A172 (cell line): ENCODE measurements around the gene RASGEF1B. TPM values are rescaled to one million over a fixed set of nuclear protein-coding genes. Genes with fewer than 3 reads are reported as not detected.

Source experiments
- DNase-seq: peaks from one replicate; pipeline ENCODE4 v3.0.0-alpha.2; 2015; ENCODE audit warnings: low spot score
- total RNA-seq: library from RNA; depleted of rRNA; stranded (reverse); fragments of >200 nt; shearing (Covaris generic); gene quantifications from 2 replicates; pipeline ENCODE4 v1.2.3, GENCODE V29; 2014; rRNA removed

Gene RASGEF1B
- not detected in 2 replicates for total RNA-seq

DNA sequence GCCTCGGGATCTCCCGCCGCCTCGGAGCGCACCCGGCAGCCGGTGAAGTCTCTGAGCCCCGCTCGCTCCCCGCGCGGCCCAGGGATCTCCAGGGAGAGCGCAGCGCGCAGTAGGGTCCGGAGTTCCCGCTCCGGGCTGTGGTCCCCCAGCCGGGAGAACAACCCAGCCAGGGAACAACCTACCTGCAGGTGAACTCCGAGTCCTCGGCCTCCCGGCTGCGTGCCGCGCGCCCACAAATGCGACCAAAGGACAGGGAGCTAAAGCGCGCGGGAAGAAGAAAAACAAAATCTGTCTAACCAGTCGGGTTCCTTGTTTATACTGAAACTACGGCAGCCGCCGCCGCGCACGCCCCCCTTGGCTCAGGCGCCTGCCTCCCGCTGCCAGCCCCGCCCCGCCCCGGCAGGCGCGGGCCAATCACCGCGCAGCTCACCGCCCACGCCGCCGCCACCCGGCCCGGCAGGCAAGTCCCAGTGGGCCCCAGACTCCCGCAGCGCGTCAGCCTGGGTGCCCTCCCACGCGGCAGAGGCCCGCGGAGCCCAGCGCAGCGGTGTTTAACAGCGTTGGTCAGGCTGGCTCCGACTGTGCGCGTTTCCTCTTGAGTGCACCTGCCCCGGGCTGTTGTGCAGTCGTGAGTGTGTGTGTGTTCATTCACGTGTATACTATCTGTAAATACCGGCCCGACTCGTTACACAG lies at the start of gene RASGEF1B:
Gene RASGEF1B, minus strand, starts transcription at position 320 of the 693 bp plus-strand sequence. CDS start 12,399 bp downstream, outside the sequence.
- no peak for DNase-seq

- DNase-seq, result no peak
Observed at GRCh38 chr4:81519856-81520255, 48.1 kb upstream of the RASGEF1B start.

- no peak for DNase-seq
Observed at GRCh38 chr4:81519427-81519773, 47.7 kb upstream of the RASGEF1B start.

- DNase-seq, result no peak
Observed at GRCh38 chr4:81518762-81519426, 47.2 kb upstream of the RASGEF1B start.

- DNase-seq, result no peak
Observed at GRCh38 chr4:81516241-81516640, 44.5 kb upstream of the RASGEF1B start.

DNA sequence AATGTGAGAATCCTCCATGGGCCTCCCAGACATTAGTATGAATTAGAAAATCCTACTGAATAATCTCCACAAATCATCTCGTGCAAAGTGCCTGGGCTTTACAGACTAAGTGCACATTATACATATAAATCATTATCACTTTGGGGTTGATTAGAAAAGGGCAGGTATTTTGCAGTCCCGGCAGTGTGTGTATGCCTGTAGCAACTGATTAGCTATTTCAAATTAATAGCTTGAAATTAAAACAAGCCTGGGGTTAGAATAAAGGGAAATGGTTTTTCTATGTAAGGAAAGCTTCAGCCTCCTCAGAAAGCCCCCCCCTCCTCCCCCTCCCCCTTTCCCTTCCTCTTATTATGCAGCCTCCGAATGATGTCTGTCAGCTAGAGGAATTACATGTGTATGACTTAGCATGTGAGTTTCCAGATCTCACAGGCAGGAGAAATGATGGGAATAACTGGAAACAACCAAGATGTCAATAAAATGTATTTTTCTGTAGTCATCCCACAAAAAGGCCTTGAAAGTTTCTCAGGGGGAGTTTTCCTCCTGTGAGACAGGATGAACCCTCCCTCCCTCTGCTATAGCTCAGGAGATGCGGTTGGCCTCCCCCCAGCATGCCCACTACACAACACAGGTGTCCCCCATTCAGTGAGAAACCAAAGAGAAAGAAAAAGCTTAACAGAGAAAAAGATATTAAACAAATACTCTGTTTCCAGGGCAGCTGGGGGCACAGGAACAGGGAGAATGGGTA lies 41.2 kb upstream of the RASGEF1B start:
- DNase-seq, result no peak

DNA sequence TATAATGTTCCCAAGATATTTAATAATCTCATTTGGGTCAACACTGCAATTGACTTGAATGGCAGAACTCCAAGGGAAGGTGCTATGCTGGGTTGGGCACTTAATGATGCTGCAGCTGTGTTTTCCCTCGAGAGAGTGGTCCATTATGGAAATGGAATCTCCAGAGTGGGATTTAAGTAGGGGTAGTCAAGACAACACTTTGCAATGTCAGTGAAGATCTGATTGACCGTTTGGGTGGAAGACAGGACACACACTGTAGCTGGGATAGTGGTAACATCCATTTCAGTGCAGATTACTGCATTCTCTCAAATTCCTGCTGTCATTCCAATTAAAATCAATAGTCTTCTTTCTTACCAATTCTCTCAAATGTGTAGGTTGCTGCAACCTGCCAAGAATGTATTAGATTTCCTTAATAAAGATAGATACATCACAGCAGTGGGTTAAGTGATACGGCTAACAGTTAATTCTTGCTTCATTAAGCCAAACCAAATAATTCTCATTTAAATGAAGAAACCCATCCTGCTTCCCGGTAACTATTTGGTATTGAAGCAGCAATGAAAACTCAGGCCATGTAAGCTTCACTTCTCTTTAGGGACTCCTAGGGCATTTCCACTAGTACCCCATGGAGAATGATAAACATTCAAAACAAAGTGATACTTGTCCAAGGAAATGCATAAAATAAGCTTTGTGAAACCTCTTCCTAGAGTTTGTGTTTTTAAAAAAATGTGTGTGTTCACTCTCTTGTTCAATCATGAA lies 40.5 kb upstream of the RASGEF1B start:
- DNase-seq, result no peak

DNA sequence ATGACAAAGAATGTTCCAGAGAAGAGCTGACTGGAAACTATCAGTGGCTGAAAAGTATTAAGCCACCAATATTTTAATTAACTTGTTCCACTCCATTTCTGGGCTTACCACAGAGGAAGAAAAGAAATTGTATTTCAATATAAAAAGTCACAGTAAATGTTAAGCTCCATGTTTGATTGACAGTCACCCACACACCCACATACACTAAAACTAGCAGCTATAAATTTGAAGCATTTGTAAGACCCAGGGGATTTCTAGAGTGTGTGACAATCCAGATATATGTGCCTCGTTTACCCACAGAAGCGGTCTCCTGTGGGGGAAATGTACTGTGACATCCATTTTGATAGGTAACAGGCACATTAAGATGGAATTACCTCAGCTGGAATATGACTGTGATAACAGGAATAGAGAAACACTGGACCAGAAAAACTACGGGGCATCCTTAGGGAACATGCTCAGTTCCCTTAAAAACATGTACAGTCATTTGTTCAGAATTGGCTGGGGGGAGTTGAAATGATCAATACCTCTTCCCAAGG lies 39.0 kb upstream of the RASGEF1B start:
- no peak for DNase-seq

- no peak for DNase-seq
Observed at GRCh38 chr4:81509822-81510221, 38.1 kb upstream of the RASGEF1B start.

DNA sequence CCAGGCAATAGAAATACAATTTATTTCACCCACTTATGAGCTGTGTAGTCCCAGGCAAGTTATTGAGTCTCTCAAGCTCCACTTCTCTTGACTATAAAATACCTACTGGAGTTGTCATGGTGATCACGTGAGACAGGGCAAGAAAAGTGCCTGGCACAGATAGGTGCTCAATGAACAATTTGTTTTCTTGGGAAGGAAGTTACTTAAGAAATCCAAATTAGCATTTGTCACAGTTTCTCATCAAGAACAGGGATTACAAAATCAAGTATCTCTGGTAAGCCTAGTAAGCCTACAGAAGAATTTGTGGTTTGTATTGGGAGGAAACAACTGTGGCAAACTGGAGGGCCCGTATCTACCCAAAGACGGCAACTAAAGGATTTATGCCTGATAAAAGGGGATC lies 37.5 kb upstream of the RASGEF1B start:
- DNase-seq, result no peak

DNA sequence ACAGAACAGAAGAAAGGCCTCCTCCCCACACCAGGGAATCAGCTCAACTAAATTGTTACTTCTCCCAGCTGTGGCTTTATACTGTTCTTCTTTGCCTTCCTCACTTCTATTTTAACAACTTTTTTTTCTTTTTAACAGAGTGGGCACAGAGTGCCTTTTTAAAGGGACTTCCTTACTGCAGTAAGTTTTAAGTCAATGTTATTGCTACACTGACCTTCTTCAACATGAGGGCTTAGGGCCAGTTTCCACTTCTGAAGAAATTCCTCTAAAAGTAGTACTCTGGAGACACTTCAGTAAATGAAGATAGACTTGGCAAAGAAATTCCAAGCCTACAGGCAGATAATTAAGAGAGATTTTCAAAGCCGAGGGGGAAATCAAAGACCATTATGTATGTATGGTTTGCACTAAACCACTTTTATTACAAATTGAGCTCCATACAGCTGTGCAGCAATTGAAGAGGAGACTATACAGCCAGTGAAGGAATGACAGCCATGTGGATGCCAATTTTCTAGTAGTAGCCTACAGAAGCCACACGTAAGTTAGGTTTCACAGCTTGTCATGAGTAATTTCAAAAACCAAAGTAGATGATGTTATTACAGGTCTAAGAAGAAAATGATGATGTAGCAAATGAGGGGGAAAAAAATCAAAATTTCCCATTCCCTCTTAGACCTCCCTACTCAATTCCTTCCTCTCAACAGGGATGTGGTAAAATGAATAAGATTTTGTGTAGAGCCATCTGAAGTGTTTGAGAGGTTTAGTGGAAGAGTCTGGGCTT lies 36.9 kb upstream of the RASGEF1B start:
- no peak for DNase-seq

DNA sequence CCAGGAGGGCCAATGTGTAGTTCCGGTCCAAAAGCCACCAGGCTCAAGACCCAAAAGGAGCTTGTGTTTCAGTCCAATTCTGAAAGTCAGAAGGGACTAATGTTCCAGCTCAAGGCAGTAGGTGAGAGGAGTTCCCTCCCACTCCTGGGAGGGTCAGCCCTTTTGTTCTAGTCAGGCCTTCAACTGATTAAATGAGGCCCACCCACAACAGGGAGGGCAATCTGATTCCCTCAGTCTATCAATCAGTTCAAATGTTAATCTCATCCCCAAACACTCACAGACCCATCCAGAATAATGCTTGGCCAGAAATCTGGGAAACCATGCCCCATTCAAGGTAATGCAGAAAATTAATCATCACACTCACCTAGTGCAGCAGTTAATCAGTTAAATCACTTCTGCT lies 35.8 kb upstream of the RASGEF1B start:
- no peak for DNase-seq

DNA sequence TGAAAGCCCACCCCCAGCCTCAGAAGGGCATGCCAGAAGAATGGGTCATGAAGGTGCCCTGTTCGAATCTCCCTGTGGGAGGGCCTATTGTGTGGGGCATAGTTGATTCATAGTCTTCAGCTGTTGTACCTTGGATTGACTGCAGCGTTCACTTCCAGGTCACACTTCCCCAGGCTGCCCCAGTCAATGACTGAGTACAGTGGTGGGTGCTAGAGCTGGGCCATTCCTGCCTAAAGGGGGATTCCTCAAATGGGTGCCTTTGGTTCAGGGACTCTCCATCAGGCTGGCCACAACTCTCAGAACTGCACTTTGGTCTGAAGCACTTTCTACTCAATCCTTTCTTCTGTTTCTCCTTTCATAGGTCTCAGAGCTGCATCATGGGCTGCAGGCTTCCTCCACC lies 35.0 kb upstream of the RASGEF1B start:
- no peak for DNase-seq

DNA sequence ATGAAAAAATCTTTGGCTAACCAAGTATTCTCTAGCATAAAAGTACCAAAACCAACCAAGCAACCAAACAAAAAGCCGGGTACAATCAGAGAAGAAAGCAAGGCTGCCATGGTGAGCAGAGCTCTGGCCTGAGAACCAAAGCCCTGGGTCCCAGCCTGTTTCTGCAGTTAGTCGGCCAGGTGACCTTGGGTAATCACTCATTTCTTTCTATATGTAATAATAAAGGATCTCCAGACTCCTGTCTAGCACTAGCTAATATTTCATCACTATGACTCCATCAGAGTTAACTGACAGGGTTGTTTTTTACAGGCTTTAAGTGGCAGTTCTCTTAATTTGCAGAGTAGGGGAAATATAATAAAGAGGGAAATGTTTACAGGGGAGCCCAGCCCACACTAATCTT lies 34.0 kb upstream of the RASGEF1B start:
- no peak for DNase-seq

- DNase-seq, result no peak
Observed at GRCh38 chr4:81505004-81505598, 33.4 kb upstream of the RASGEF1B start.

DNA sequence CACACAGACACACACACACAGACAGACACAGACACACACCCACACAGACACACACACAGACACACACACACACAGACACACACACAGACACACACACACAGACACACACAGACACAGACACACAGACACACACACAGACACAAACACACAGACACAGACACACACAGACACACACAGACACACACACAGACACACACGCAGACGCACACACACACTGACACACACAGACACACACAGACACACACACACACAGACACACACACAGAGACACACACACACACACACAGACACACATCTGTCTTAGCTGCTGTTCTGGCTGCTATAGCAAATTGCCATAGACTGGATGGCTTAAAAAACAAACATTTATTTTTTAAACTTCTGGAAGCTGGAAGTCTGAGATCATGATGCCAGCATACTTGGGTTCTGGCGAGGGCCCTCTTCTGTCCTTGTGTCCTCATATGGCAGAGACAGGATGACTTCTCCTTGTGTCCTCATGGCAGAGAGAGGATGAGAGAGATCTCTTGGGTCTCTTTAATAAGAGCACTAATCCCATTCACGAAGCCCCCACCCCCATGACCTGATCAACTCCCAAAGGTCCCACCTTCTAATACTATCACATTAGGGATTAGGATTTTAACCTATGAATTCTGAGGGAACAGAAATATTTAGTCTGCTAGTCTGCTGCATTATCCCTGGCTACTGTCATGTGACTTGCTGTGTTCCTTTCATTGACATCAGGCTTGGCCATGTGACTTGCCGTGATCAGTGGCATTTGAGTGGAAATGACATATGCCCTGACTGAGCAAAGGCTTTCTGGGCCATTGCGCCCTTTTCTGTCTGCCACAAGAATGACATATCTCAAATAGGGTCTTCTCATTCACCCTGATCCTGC lies 32.7 kb upstream of the RASGEF1B start:
- DNase-seq, result no peak

DNA sequence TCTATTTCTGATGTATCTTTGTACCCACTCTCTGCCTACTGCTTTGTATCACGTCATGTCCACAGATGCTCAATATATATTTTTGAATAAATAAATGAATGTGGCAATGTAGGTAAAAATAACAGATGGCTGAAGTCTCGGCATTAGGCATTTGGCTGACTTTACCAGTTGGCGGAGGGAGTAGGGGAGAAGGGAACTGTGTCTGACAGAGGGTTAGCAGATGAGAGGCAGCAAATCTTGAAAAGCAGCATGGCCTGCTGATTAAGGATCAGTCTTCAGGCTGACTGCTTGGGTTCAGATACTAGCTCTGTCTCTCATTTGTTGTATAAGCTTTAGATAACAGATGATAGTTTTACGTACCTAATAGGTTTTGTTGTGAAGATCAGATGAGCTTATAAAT lies 31.9 kb upstream of the RASGEF1B start:
- DNase-seq, result no peak

DNA sequence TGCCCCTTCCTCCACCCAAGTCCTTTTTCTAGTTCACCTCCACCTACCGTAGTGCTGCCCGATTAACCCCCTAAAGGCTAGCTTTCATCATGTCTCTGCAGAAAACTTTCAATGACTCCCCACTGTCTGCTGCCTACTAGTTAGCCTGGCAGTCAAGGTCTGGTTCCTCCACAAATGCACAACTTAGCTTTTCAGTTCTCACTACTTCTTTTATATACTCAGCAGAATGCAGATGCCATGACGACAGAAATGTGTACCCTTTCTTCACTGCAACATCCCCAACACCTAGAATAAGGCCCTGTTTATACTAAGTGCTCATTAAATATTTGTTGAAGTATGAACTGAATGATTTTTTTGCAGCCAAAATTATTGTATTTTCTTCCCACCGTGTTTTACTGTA lies 30.9 kb upstream of the RASGEF1B start:
- no peak for DNase-seq

DNA sequence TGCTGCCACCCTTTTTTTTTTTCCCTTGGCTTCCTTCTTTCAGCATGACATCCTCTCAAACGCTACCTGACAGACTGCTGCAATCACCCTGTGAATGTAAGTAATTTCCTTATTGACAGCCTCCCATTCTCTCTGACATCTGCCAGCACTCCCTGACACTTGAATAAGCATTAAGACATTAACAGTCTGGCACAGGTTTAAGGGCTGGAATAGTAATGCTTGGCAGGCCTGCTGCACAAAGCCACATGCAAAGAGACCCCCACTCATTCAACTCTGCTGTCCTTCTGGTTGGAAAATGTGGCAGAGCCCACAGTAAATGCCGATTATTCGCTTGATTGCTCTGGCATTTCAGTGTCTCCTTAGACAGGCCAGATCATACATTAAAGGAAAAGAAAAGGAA lies 28.1 kb upstream of the RASGEF1B start:
- DNase-seq, result no peak
